ENCODE data around the gene CALML6. TPM values are rescaled to one million over a fixed set of nuclear protein-coding genes. Genes with fewer than 3 reads are reported as not detected.
A peak's percentile ranks its signal among the peaks of the same experiment; 100 is the strongest.

Gene CALML6
- total RNA-seq, 2 donors from 2014 or later = not detected

DNA sequence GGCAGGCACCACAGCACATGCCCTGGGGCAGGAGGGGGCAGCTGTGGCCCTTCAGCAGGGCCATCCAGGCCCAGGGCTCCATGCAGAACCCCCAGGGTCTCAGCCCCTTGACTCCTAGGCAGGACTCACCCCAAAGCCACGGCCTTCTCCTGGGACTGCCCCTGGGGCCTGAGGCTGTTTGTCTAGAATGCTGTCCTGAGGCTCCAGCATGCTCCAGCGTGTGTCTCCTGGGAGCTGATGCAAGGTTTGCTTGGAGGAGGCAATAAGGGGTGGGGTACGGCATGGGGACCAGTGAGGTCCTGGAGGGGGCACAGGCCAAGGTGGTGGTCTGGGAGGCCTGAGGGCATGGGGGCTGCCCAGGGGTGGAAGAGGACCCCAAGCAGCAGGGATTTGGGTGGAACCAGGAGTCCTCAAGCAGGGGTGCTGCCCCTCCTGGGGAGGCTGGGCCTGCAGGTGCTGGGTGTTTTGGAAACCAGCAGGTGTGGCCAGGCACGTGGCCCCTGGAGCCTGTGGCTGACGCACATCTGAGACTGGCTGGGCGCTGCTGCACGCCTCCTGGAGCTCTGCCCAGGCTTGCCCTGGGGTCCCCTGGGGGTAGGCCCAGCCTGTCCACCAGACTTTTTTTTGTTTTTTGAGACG, 7.8 kb upstream of the CALML6 start:
- Histone ChIP-seq H3K36me3 (no peaks in the 10 kb centered on the region), H3K9me3 (no peaks in the 10 kb centered on the region), H3K27me3 (replicated peaks; ENCODE audit: insufficient read depth) (no peaks in the 10 kb centered on the region), H3K27ac (no peak overlapping the region), H3K4me1 (ENCODE audit: control insufficient read depth in 1 of 2, low read depth in 2 of 2) (peaks cover 8 to 24% of the 10 kb centered on the region in 2 donors), H3K4me3 (no peak overlapping the region)
- TF ChIP-seq, protein P1, sequence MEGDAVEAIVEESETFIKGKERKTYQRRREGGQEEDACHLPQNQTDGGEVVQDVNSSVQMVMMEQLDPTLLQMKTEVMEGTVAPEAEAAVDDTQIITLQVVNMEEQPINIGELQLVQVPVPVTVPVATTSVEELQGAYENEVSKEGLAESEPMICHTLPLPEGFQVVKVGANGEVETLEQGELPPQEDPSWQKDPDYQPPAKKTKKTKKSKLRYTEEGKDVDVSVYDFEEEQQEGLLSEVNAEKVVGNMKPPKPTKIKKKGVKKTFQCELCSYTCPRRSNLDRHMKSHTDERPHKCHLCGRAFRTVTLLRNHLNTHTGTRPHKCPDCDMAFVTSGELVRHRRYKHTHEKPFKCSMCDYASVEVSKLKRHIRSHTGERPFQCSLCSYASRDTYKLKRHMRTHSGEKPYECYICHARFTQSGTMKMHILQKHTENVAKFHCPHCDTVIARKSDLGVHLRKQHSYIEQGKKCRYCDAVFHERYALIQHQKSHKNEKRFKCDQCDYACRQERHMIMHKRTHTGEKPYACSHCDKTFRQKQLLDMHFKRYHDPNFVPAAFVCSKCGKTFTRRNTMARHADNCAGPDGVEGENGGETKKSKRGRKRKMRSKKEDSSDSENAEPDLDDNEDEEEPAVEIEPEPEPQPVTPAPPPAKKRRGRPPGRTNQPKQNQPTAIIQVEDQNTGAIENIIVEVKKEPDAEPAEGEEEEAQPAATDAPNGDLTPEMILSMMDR (IDR thresholded peaks at IDR 0.05) = no peak
- DNase-seq (ENCODE audit: low spot score) (no peak), ATAC-seq (ENCODE audit: insufficient number of reproducible peaks, low FRiP score, low read depth) (no peak)

DNA sequence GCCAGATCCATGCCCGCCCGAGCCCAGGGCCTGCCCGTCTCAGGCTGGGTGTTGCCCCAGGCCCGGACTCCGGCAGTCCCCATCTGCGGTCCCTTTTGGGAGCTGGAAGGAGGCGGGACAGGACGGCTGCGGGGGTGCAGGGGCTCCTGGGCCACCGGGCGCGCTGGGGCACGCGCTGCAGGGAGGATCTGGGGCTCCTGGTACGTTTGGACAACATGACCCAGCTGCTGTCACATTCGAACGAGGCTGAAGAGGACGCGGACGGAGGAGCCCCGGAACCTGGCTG, 6.6 kb upstream of the CALML6 start:
- peak overlapping the region; percentile 79 to 82 for H3K27ac ChIP-seq
- ATAC-seq (ENCODE audit: insufficient number of reproducible peaks, low FRiP score, low read depth) = no peak
- H3K4me1 ChIP-seq (ENCODE audit: control insufficient read depth in 1 of 2, low read depth in 2 of 2) = peaks cover 8 to 24% of the 10 kb centered on the region in 2 donors
- no peaks in the 10 kb centered on the region for H3K27me3 ChIP-seq (replicated peaks; ENCODE audit: insufficient read depth)
- DNase-seq (ENCODE audit: low spot score) = no peak
- H3K36me3 ChIP-seq = no peaks in the 10 kb centered on the region
- no peaks in the 10 kb centered on the region for H3K9me3 ChIP-seq
- TF ChIP-seq, protein P1 (IDR thresholded peaks at IDR 0.05) = no peak
- H3K4me3 ChIP-seq = peak overlapping the region; percentile 88

DNA sequence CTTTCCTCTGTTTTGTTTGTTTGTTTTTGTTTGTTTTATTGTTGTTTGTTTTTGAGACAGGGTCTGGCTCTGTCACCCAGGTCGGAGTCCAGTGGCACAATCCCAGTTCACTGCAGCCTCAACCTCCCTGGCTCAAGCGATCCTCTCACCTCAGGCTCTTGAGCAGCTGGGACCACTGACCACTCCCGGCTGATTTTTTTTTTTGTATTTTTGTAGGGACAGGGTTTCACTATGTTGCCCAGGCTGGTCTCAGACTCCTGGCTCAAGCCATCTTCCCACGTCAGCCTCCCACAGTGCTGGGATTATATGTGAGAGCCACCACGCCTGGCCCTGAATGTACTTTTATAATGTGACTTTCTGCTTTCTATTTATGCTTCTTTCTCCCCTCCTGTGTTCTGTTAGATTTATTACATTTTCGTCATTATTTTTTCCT, 5.0 kb upstream of the CALML6 start:
- no peak for ATAC-seq (ENCODE audit: insufficient number of reproducible peaks, low FRiP score, low read depth)
- Histone ChIP-seq H3K4me1 (ENCODE audit: control insufficient read depth in 1 of 2, low read depth in 2 of 2) (peaks cover 8 to 24% of the 10 kb centered on the region in 2 donors), H3K36me3 (no peaks in the 10 kb centered on the region), H3K9me3 (no peaks in the 10 kb centered on the region), H3K27me3 (replicated peaks; ENCODE audit: insufficient read depth) (no peaks in the 10 kb centered on the region), H3K4me3 (peak overlapping the region; percentile 88), H3K27ac (peak overlapping the region; percentile 75 to 79)
- TF ChIP-seq, protein P1 (IDR thresholded peaks at IDR 0.05) = no peak
- no peak for DNase-seq (ENCODE audit: low spot score)

DNA sequence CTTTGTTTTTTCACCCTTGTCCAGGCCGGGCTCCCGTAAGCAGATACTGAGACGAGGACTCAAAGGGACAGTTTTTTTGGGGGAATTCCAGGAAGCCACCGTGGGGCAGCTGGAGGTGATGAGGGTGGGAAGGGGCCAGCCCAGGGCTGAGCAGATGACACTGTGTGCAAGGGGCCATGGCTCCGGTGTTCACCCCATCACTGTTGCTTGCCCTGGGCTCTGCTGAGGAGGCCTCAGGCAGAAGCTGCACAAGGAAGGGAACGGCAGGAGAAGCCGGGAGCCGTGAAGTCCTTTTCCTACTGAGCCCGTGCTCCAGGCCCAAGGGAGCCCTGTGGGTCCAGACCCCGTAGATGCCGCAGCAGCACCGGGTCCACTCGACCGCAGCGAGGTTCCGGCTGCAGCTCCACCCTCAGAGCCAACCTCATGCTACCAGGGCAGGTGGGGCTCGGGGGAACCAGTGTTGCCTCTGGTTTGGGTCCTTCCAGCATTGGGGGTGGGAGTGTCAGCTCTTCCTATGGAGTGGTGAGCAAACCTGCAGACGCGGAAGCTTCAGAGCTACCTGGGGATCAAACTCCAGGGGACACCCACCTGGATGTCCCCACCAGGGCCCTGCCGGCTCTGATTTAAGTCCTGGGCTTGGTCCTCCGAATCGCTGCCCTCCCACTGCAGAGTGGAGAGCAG, 4.3 kb upstream of the CALML6 start:
- Histone ChIP-seq H3K4me1 (ENCODE audit: control insufficient read depth in 1 of 2, low read depth in 2 of 2) (peaks cover 8 to 24% of the 10 kb centered on the region in 2 donors), H3K36me3 (no peaks in the 10 kb centered on the region), H3K9me3 (no peaks in the 10 kb centered on the region), H3K27ac (no peak overlapping the region), H3K4me3 (no peak overlapping the region), H3K27me3 (replicated peaks; ENCODE audit: insufficient read depth) (no peaks in the 10 kb centered on the region)
- ATAC-seq (ENCODE audit: insufficient number of reproducible peaks, low FRiP score, low read depth) (no peak), DNase-seq (ENCODE audit: low spot score) (no peak)
- TF ChIP-seq, protein P1 (IDR thresholded peaks at IDR 0.05) = no peak

DNA sequence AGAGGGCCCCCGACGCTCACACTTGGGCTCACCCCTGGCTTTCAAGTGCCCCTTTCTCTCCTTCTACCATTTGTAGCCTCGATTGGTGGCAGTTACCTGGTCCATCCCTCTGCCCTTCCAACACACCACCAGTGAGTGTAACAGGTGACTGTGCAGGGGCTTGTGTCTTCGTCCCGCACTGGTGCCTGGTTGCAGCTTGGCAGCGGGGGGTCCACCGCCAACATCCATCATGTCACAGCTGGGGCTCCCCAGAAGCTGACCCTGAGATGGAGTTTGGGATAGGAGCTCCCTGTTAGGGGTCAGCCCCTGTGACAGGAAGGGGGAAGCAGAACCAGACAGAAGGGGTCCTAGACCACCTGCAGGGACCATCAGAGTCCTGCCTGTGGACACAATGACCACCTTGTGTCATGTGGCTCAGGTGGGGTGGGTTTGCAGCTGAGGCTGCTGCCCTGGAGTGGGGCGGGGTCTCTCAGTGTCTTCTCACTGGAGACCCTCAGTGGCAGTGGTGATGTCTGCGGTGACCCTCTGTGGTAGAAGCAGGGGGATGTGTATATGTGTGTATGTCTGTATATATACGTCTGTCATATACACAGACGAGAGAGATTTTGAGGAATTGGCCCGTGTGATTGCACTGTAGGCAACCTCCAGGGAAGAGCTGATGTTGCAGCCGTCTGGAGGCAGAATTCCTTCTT, 3.6 kb upstream of the CALML6 start:
- H3K36me3 ChIP-seq = no peaks in the 10 kb centered on the region
- H3K4me3 ChIP-seq = no peak overlapping the region
- no peak overlapping the region for H3K27ac ChIP-seq
- no peak for ATAC-seq (ENCODE audit: insufficient number of reproducible peaks, low FRiP score, low read depth)
- no peaks in the 10 kb centered on the region for H3K9me3 ChIP-seq
- TF ChIP-seq, protein P1 (IDR thresholded peaks at IDR 0.05) = no peak
- H3K4me1 ChIP-seq (ENCODE audit: control insufficient read depth in 1 of 2, low read depth in 2 of 2) = peaks cover 8 to 24% of the 10 kb centered on the region in 2 donors
- H3K27me3 ChIP-seq (replicated peaks; ENCODE audit: insufficient read depth) = no peaks in the 10 kb centered on the region
- DNase-seq (ENCODE audit: low spot score) = no peak

All from thoracic aorta (tissue), 2 donors.